ENCODE results near the gene XRCC4. TPM values are rescaled to one million over a fixed set of nuclear protein-coding genes. Genes with fewer than 3 reads are reported as not detected.

Gene XRCC4
- total and polyA plus RNA-seq, 2 of the 13 experiments (the other 11 are each of a cell fraction or from before 2014, with no cell fraction given) = 2.8 to 12.6 TPM

DNA sequence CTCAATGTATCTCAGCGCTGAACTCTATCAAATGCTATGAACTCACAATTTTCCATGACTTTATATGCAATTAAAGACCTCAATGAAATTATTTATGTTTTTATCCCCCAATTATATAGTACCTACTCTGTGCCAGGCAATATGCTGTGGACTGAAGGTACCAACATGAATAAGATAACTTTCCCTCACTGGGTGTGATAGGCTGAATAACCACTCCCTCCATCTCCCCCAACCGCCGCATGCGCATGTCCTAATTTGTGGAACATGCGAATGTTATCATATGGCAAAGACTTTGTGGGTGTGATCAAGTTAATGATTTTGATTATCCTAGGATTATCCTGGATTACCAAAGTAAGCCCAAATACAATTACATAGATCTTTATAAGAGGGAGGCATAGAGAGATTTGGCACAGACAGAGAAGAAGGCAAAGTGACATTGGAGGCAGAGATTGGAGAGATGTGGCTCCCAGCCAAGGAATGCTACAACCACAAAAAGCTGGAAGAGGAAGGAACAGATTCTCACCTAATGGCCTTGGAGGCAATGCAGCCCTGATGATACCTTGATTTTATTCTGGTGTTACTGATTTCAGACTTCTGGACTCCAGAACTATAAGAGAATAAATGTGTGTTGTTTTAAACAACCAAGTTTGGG, 245.1 kb downstream of the XRCC4 start:
- FAIRE-seq = no peak
- no peaks in the 10 kb centered on the region for H3K9me3 ChIP-seq (ENCODE audit: low read length)
- H3K36me3 ChIP-seq (replicated peaks in 1 of 2; ENCODE audit: control insufficient read depth in 1 of 2, insufficient read depth in 2 of 2, low read length in 2 of 2) = no peaks in the 10 kb centered on the region
- intact Hi-C loops (cut with micrococcal nuclease; ENCODE audit: unreplicated experiment) (no loop called here), in situ Hi-C loops (cut with HindIII; ENCODE audit: extremely low pct_ligation_motif_present, low pct_unique_long_range_greater_than_20kb) (no loop called here)
- H3K27ac ChIP-seq (ENCODE audit: extremely low read length, insufficient read depth, low read length) = no peak overlapping the region
- no peak overlapping the region for H3K9ac ChIP-seq (ENCODE audit: insufficient read depth, low read depth, low read length)
- POLR2A ChIA-PET = no interaction called here
- no peak overlapping the region for H2AFZ ChIP-seq (ENCODE audit: low read length)
- H3K27me3 ChIP-seq (ENCODE audit: control insufficient read depth in 1 of 2, insufficient read depth in 2 of 2, low read length in 2 of 2) = no peaks in the 10 kb centered on the region
- no TSS peak for BruUV-seq (replicated peaks)
- no peak overlapping the region for H3K4me3 ChIP-seq (replicated peaks in 1 of 3; ENCODE audit: insufficient read depth in 1 of 3, low read depth in 2 of 3, low read length in 3 of 3)
- WGBS (ENCODE audit: low lambda C conversion rate) = 98% methylated on average over 5 of the region's 5 CpGs
- H3K4me2 ChIP-seq (ENCODE audit: low read depth, low read length) = no peak overlapping the region
- DNase-seq (ENCODE audit: low spot score) = no peak
- no peaks in the 10 kb centered on the region for H3K4me1 ChIP-seq (ENCODE audit: insufficient read depth, low read length)
- CTCF ChIA-PET (ENCODE audit: low intra/inter-chr PET ratio, low total read pairs) = no interaction called here
- H3K79me2 ChIP-seq (ENCODE audit: insufficient read depth, low read length) = no peaks in the 10 kb centered on the region
- TF ChIP-seq ZSCAN31 (CRISPR knock-in tag; IDR thresholded peaks at IDR 0.05; ENCODE audit: low read depth) = no peak
- no peak for TF ChIP-seq ZNF709 (CRISPR knock-in tag; IDR thresholded peaks at IDR 0.05)
- TF ChIP-seq FOXA3 (CRISPR knock-in tag; IDR thresholded peaks at IDR 0.05) = no peak
- TF ChIP-seq ZMAT3 (CRISPR knock-in tag; conservative IDR thresholded peaks at IDR 0.05) = no peak
- TF ChIP-seq ZNF703 (CRISPR knock-in tag; IDR thresholded peaks at IDR 0.05; ENCODE audit: borderline replicate concordance) = no peak
- no peak for TF ChIP-seq KLF16 (CRISPR knock-in tag; IDR thresholded peaks at IDR 0.05)
- TF ChIP-seq IKZF1 (IDR thresholded peaks at IDR 0.05) = no peak
- no peak for TF ChIP-seq AGO1 (IDR thresholded peaks at IDR 0.05; ENCODE audit: low read depth, low read length, poor library complexity, severe bottlenecking)
- TF ChIP-seq ZNF234 (CRISPR knock-in tag; conservative IDR thresholded peaks at IDR 0.05) = no peak
- TF ChIP-seq ZNF549 (CRISPR knock-in tag; IDR thresholded peaks at IDR 0.05) = no peak
- no peak for TF ChIP-seq RFX5 (IDR thresholded peaks at IDR 0.05; ENCODE audit: low read depth, low read length)
- no peak for TF ChIP-seq ZNF839 (CRISPR knock-in tag; IDR thresholded peaks at IDR 0.05; ENCODE audit: borderline replicate concordance)
- no peak for TF ChIP-seq ZNF354B (CRISPR knock-in tag; IDR thresholded peaks at IDR 0.05)
- TF ChIP-seq PHB2 (IDR thresholded peaks at IDR 0.05; ENCODE audit: partially characterized antibody) = no peak
- no peak for TF ChIP-seq CBFB (CRISPR knock-in tag; IDR thresholded peaks at IDR 0.05)
- TF ChIP-seq, protein P1, sequence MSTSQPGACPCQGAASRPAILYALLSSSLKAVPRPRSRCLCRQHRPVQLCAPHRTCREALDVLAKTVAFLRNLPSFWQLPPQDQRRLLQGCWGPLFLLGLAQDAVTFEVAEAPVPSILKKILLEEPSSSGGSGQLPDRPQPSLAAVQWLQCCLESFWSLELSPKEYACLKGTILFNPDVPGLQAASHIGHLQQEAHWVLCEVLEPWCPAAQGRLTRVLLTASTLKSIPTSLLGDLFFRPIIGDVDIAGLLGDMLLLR (CRISPR knock-in tag; IDR thresholded peaks at IDR 0.05) = no peak
- no peak for TF ChIP-seq SOX5 (CRISPR knock-in tag; IDR thresholded peaks at IDR 0.05; ENCODE audit: borderline replicate concordance)
- no peak for TF ChIP-seq ZNF557 (CRISPR knock-in tag; IDR thresholded peaks at IDR 0.05)
- TF ChIP-seq ZNF230 (CRISPR knock-in tag; IDR thresholded peaks at IDR 0.05) = no peak
- no peak for TF ChIP-seq SP2 (CRISPR knock-in tag; IDR thresholded peaks at IDR 0.05)
- no peak for ATAC-seq
- H4K20me1 ChIP-seq (ENCODE audit: insufficient read depth, low read length) = no peaks in the 10 kb centered on the region
